ENCODE data around the gene TAL1. TPM values are rescaled to one million over a fixed set of nuclear protein-coding genes. Genes with fewer than 3 reads are reported as not detected.

TAL1 gene
- total and polyA plus RNA-seq, 2 experiments from 2014 or later, result not detected

- no peak for TF ChIP-seq CTCF (conservative IDR thresholded peaks at IDR 0.05; ENCODE audit: low read depth in 2 of 2)
- peak; percentile 3 for TF ChIP-seq EZH2 (IDR thresholded peaks at IDR 0.05; ENCODE audit: low read depth, unreplicated experiment)
- H3K36me3 ChIP-seq (ENCODE audit: insufficient read depth), result no peaks in the 10 kb centered on the region
- peak overlapping the region; percentile 40; the same call in 1 of the 2 replicates for H3K4me3 ChIP-seq
- DNase-seq (ENCODE audit: low spot score) (no peak), ATAC-seq (no peak)
- Mint-ChIP-seq H3K27me3 (ENCODE audit: insufficient read depth, low read depth, poor library complexity) (peaks cover 61% of the 10 kb centered on the region), H3K27ac (no peak overlapping the region), H3K4me1 (peaks cover 28% of the 10 kb centered on the region), H3K4me3 (no peak overlapping the region; the same call in 2 of the 3 replicates), H3K9me3 (no peaks in the 10 kb centered on the region), H3K36me3 (ENCODE audit: low read depth) (no peaks in the 10 kb centered on the region)
- peaks cover 17% of the 10 kb centered on the region; the same call in 1 of the 2 replicates for H4K20me1 ChIP-seq (replicated peaks; ENCODE audit: insufficient read depth)
- no peak overlapping the region for H2AFZ ChIP-seq
- H3K9me2 ChIP-seq (ENCODE audit: insufficient read depth), result no peaks in the 10 kb centered on the region
- no peaks in the 10 kb centered on the region for H3K79me2 ChIP-seq (replicated peaks; ENCODE audit: insufficient read depth)
- H3K4me2 ChIP-seq, result peak overlapping the region; percentile 73
- H3K27me3 ChIP-seq (ENCODE audit: insufficient read depth), result peaks cover 88% of the 10 kb centered on the region
- peaks cover 7% of the 10 kb centered on the region; the same call in 1 of the 2 replicates for H3F3A ChIP-seq (replicated peaks; ENCODE audit: low read depth)
- H3K27ac ChIP-seq (ENCODE audit: low read depth), result no peak overlapping the region
- peaks cover 29% of the 10 kb centered on the region for H3K4me1 ChIP-seq (ENCODE audit: insufficient read depth)
These were observed 3.8 kb upstream of the TAL1 start for GRCh38 chr1:47235806-47236205.

GRCh38 chr1:47235241-47235681 lies 3.2 kb upstream of the TAL1 start:
- peaks cover 17% of the 10 kb centered on the region; the same call in 1 of the 2 replicates for H4K20me1 ChIP-seq (replicated peaks; ENCODE audit: insufficient read depth)
- no peak overlapping the region for H3K27ac Mint-ChIP-seq
- no peak for ATAC-seq

More at GRCh38 chr1:47235241-47235681, 3.2 kb upstream of the TAL1 start:
- H3K4me2 ChIP-seq, result peak overlapping the region; percentile 73
- no peaks in the 10 kb centered on the region for H3K79me2 ChIP-seq (replicated peaks; ENCODE audit: insufficient read depth)
- peak; percentile 41 for TF ChIP-seq EZH2phosphoT487 (IDR thresholded peaks at IDR 0.05; ENCODE audit: unreplicated experiment)
- TF ChIP-seq STAT1 (IDR thresholded peaks at IDR 0.05; ENCODE audit: unreplicated experiment), result no peak
- 0 out of 2 replicates have a peak, but pooled peaks have one; percentile 7 for TF ChIP-seq CREB1 (CRISPR knock-in tag; IDR thresholded peaks at IDR 0.05; ENCODE audit: low read depth)
- TF ChIP-seq ETS1 (IDR thresholded peaks at IDR 0.05), result 0 out of 2 replicates have a peak, but pooled peaks have one; percentile 21
- peak; percentile 71 for TF ChIP-seq EZH2 (IDR thresholded peaks at IDR 0.05; ENCODE audit: low read depth, unreplicated experiment)
- no peak for TF ChIP-seq ZNF114 (CRISPR knock-in tag; IDR thresholded peaks at IDR 0.05)
- peak overlapping the region; percentile 40; the same call in 1 of the 2 replicates for H3K4me3 ChIP-seq
- H3K27ac ChIP-seq (ENCODE audit: low read depth), result no peak overlapping the region
- H3F3A ChIP-seq (replicated peaks; ENCODE audit: low read depth), result peaks cover 8% of the 10 kb centered on the region; the same call in 1 of the 2 replicates
- H2AFZ ChIP-seq, result no peak overlapping the region
- Mint-ChIP-seq H3K9me3 (no peaks in the 10 kb centered on the region), H3K27me3 (ENCODE audit: insufficient read depth, low read depth, poor library complexity) (peaks cover 67% of the 10 kb centered on the region), H3K4me3 (peak overlapping the region; percentile 43; the same call in 2 of the 3 replicates), H3K4me1 (peaks cover 31% of the 10 kb centered on the region), H3K36me3 (ENCODE audit: low read depth) (no peaks in the 10 kb centered on the region)
- H3K9me2 ChIP-seq (ENCODE audit: insufficient read depth), result no peaks in the 10 kb centered on the region
- H3K27me3 ChIP-seq (ENCODE audit: insufficient read depth), result peaks cover 93% of the 10 kb centered on the region
- peaks cover 33% of the 10 kb centered on the region for H3K4me1 ChIP-seq (ENCODE audit: insufficient read depth)
- no peaks in the 10 kb centered on the region for H3K36me3 ChIP-seq (ENCODE audit: insufficient read depth)
- DNase-seq (ENCODE audit: low spot score), result peak; percentile 15
